ENCODE results near the gene NCF2. TPM values are rescaled to one million over a fixed set of nuclear protein-coding genes. Genes with fewer than 3 reads are reported as not detected.

The NCF2 gene, protein sequence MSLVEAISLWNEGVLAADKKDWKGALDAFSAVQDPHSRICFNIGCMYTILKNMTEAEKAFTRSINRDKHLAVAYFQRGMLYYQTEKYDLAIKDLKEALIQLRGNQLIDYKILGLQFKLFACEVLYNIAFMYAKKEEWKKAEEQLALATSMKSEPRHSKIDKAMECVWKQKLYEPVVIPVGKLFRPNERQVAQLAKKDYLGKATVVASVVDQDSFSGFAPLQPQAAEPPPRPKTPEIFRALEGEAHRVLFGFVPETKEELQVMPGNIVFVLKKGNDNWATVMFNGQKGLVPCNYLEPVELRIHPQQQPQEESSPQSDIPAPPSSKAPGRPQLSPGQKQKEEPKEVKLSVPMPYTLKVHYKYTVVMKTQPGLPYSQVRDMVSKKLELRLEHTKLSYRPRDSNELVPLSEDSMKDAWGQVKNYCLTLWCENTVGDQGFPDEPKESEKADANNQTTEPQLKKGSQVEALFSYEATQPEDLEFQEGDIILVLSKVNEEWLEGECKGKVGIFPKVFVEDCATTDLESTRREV
- under 0.01 and 0.19 TPM in 2 replicates for total RNA-seq

DNA sequence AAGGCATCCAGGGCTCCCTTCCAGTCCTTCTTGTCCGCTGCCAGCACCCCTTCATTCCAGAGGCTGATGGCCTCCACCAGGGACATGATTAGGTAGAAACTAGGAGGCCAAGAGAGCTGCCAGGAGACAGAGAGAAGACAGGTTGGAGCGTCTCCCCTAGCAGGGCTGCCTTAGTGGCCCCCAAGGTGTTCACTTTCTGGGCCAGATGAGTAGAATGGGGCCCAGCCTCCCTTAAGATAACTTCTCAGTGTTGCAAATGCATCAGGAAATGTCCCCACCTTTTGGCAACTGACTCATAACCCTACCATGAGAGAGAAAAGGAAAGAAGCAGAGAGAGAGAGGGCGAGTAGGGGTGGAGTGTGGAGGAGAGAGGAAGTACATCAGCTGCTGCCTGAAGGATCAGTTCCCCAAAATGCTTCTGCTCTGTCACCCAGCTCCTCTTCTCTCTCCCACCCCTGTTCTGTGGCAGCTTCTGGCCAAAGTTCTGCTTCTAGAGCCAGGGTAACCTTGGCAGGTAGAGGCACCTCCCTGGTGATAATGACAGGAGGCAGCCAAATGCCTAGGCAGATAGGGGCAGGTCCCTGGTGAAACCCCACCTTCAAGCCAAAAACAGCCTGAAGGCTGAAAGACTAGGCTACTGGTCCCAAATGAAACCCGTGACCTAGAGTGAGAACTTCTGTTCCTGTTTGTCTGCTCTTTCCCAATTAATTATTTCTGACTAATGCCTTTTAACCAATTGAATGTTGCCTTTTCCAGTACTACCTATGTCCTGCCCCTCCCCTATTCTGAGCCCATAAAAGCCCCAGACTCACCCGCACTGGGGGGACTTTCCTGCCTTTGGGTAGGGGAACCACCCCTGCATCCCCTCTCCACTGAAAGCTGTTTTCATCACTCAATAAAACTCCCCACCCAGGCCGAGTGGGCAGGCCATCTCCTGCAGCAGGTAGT lies at the start of gene NCF2:
Gene NCF2 (minus strand): TSS at position 216 of the 948 bp plus-strand sequence. CDS start 130 bp downstream, at position 86.

DNA sequence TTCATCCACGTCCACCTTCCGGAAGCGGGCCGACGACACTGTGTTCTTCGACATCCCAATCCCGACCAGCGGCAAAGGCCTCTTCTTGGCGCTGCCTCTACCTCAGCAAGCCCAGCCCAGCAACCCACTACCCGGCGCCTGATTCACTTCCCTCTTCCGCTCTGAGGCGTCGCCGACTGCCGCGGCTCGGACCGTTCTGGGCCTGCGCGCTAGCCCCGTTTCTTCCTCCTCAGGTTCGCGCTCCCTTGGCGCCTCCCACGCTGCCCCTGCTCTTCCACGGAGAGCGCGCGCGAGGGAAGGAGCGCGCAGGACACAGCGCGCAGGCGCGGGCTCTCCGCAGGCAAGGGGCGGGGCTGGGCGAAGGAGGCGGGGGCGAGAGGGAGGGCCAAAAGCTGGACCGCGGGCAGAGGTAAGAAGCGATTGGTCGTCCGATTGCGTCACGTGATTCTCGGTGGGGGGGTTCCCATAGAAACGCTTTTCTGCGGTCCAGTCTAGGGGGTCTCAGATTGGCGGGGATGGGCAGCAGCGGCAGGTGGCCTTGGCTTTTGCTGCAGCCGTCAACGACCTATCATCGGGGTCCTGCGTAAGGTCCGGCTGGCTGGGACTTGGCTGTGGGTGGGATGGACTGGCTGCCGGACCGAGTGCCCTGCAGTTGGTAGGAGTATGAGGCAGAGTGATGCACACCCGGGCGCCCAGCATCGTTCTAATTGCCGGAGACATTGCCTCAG lies 45.5 kb upstream of the NCF2 start, which contains the start of gene ARPC5:
Gene ARPC5 (minus strand): TSS at position 178 of the 728 bp plus-strand sequence. CDS start 124 bp downstream, at position 54.

Other genes starting within 250 kb of the NCF2 start
- gene NMNAT2, start 172.1 kb downstream of the NCF2 start, total RNA-seq, result 0.44 and 0.66 TPM in 2 replicates
- 14.5 and 19.0 TPM in 2 replicates for gene SMG7, start 118.0 kb downstream of the NCF2 start, total RNA-seq
- 302 and 512 TPM in 2 replicates for gene ARPC5, start 45.3 kb upstream of the NCF2 start, total RNA-seq
- gene APOBEC4, start 62.9 kb upstream of the NCF2 start, total RNA-seq, result 0.06 TPM in 1 of 2 replicates, not detected in the other
- gene RGL1, start 214.7 kb upstream of the NCF2 start, total RNA-seq, result 39.2 and 44.1 TPM in 2 replicates